H1 (cell line): ENCODE measurements around the gene VTN. TPM values are rescaled to one million over a fixed set of nuclear protein-coding genes. Genes with fewer than 3 reads are reported as not detected.

Experiments used
- CTCF ChIA-PET: fragments of 300-600 bp; sonication (Branson Sonifier 250); formaldehyde crosslinking; loops from one replicate; lab custom pipeline; 2021; ENCODE audit not compliant: partially characterized antibody; lab: Charles Lee
- POLR2A ChIA-PET: fragments of 300-600 bp; sonication (Branson Sonifier 250); formaldehyde crosslinking; loops from one replicate; lab custom pipeline; 2021; ENCODE audit warnings: inconsistent platforms; ENCODE audit not compliant: partially characterized antibody; lab: Charles Lee
- DNase-seq, 2 experiments: peaks; one replicate each; pipeline versions ENCODE4 v3.0.0 to v3.0.0-alpha.2; 2010 to 2022; ENCODE audit warnings: low spot score in 2 of 2, low read depth in 1 of 2, mixed read lengths in 1 of 2
- FAIRE-seq: peaks from 2 replicates; lab custom pipeline; 2011; peaks lifted over from hg19 to GRCh38; lab: Jason Lieb, UNC
- H2AFZ ChIP-seq: 2 replicates; pipeline ENCODE4 v1.8.1; 2012; ENCODE audit warnings: low read length, inconsistent platforms
- H2AK5ac ChIP-seq: 2 replicates; pipeline ENCODE4 v1.6.1; 2013; ENCODE audit warnings: low read depth, low read length
- H2BK120ac ChIP-seq: replicated peaks from 2 replicates; pipeline ENCODE3; 2013; ENCODE audit warnings: low read depth, low read length, inconsistent platforms
- H2BK12ac ChIP-seq: 2 replicates; pipeline ENCODE4 v1.6.1; 2013; ENCODE audit warnings: low read depth, low read length
- H2BK15ac ChIP-seq: 2 replicates; pipeline ENCODE4 v1.6.1; 2013; ENCODE audit warnings: low read length
- H2BK20ac ChIP-seq: 2 replicates; pipeline ENCODE4 v1.6.1; 2013; ENCODE audit warnings: low read length
- H2BK5ac ChIP-seq: 2 replicates; pipeline ENCODE4 v1.6.1; 2013; ENCODE audit warnings: low read depth, low read length
- H3K14ac ChIP-seq: 2 replicates; pipeline ENCODE4 v1.6.1; 2013; ENCODE audit warnings: inconsistent platforms; ENCODE audit not compliant: insufficient read length
- H3K18ac ChIP-seq: 2 replicates; pipeline ENCODE4 v1.6.1; 2013; ENCODE audit warnings: low read length; ENCODE audit errors: extremely low read depth
- H3K23ac ChIP-seq: 2 replicates; pipeline ENCODE4 v1.6.1; 2013; ENCODE audit warnings: inconsistent platforms; ENCODE audit not compliant: insufficient read length
- H3K23me2 ChIP-seq: 2 replicates; pipeline ENCODE4 v1.6.1; 2013; ENCODE audit warnings: low read depth, low read length
- H3K27ac ChIP-seq: 2 replicates; pipeline ENCODE4 v1.6.1; 2011; ENCODE audit warnings: low read depth, low read length, inconsistent platforms
- H3K27me3 ChIP-seq, 4 experiments: replicated peaks in 1 of 4; 1 replicate in 1 of 4; 2 replicates in 3 of 4; pipeline versions ENCODE4 v1.6.1 to v1.8.1; 2011 to 2013; ENCODE audit warnings: low read length in 3 of 4, mild to moderate bottlenecking in 3 of 4, inconsistent platforms in 2 of 4, mixed read lengths in 2 of 4, moderate library complexity in 1 of 4; ENCODE audit not compliant: control insufficient read depth in 3 of 4, insufficient read depth in 3 of 4; ENCODE audit errors: extremely low read depth in 1 of 4
- H3K36me3 ChIP-seq, 4 experiments: 2 replicates each; pipeline versions ENCODE4 v1.6.1 to v1.8.1; 2011 to 2013; ENCODE audit warnings: mild to moderate bottlenecking in 4 of 4, low read length in 3 of 4, moderate library complexity in 2 of 4, control low read depth in 1 of 4, inconsistent platforms in 1 of 4; ENCODE audit not compliant: insufficient read depth in 4 of 4, control insufficient read depth in 2 of 4
- H3K4ac ChIP-seq: replicated peaks from 2 replicates; pipeline ENCODE3; 2013; ENCODE audit warnings: low read length, low read depth, mixed read lengths, inconsistent platforms; ENCODE audit not compliant: insufficient read length
- H3K4me1 ChIP-seq, 4 experiments: replicated peaks in 1 of 4; 1 replicate in 1 of 4; 2 replicates in 3 of 4; pipeline versions ENCODE4 v1.6.1 to v1.8.1; 2011 to 2013; ENCODE audit warnings: low read length in 3 of 4, inconsistent platforms in 2 of 4, mixed read lengths in 1 of 4; ENCODE audit not compliant: insufficient read depth in 4 of 4, control insufficient read depth in 3 of 4
- H3K4me2 ChIP-seq, 2 experiments: 2 replicates each; pipeline versions ENCODE4 v1.6.1 to v1.8.1; 2011 to 2013; ENCODE audit warnings: low read depth in 2 of 2, low read length in 2 of 2, control low read depth in 1 of 2, inconsistent platforms in 1 of 2, mild to moderate bottlenecking in 1 of 2; ENCODE audit not compliant: insufficient read depth in 1 of 2
- H3K4me3 ChIP-seq, 4 experiments: fragments of 200-600, 300-600 bp in 1 of 4; sonication (generic), shearing (Covaris generic), sonication (Bioruptor Twin) in 1 of 4; 2 replicates each; pipeline versions ENCODE4 v1.5.1 to v1.8.1; 2011 to 2016; ENCODE audit warnings: low read length in 4 of 4, low read depth in 3 of 4, control low read depth in 2 of 4, inconsistent platforms in 2 of 4, mild to moderate bottlenecking in 2 of 4, mixed read lengths in 1 of 4, moderate library complexity in 1 of 4; ENCODE audit not compliant: insufficient read depth in 2 of 4; ENCODE audit errors: extremely low read depth in 1 of 4
- H3K56ac ChIP-seq: replicated peaks from 2 replicates; pipeline ENCODE3; 2013; ENCODE audit warnings: low read depth, mild to moderate bottlenecking, mixed read lengths, low read length, inconsistent platforms; ENCODE audit not compliant: insufficient read length
- H3K79me1 ChIP-seq: 2 replicates; pipeline ENCODE4 v1.6.1; 2013; ENCODE audit warnings: low read depth, low read length, control low read depth
- H3K79me2 ChIP-seq, 2 experiments: 2 replicates each; pipeline versions ENCODE4 v1.6.1 to v1.8.1; 2012 to 2013; ENCODE audit warnings: low read length in 2 of 2, mild to moderate bottlenecking in 2 of 2, inconsistent platforms in 1 of 2; ENCODE audit not compliant: insufficient read depth in 2 of 2, control insufficient read depth in 1 of 2
- H3K9ac ChIP-seq, 4 experiments: replicated peaks in 1 of 4; 1 replicate in 1 of 4; 2 replicates in 3 of 4; pipeline versions ENCODE4 v1.6.1 to v1.8.1; 2011 to 2013; ENCODE audit warnings: low read depth in 3 of 4, low read length in 3 of 4, control low read depth in 2 of 4, mild to moderate bottlenecking in 2 of 4, moderate library complexity in 2 of 4, inconsistent platforms in 1 of 4; ENCODE audit errors: extremely low read depth in 1 of 4
- H3K9me3 ChIP-seq, 2 experiments: 2 replicates each; pipeline versions ENCODE4 v1.6.1 to v1.8.1; 2012 to 2013; ENCODE audit warnings: mild to moderate bottlenecking in 2 of 2, moderate library complexity in 2 of 2, control low read depth in 1 of 2, inconsistent platforms in 1 of 2, low read depth in 1 of 2, low read length in 1 of 2, mixed read lengths in 1 of 2; ENCODE audit not compliant: insufficient read depth in 2 of 2
- H4K20me1 ChIP-seq, 2 experiments: replicated peaks in 1 of 2; 2 replicates each; pipeline versions ENCODE3 to v1.8.1; 2011 to 2013; ENCODE audit warnings: inconsistent platforms in 2 of 2, low read length in 2 of 2, mild to moderate bottlenecking in 1 of 2; ENCODE audit not compliant: insufficient read depth in 2 of 2, control insufficient read depth in 1 of 2
- H4K5ac ChIP-seq: 2 replicates; pipeline ENCODE4 v1.6.1; 2013; ENCODE audit warnings: low read length, low read depth, mixed read lengths, inconsistent platforms; ENCODE audit not compliant: insufficient read length
- H4K8ac ChIP-seq: 2 replicates; pipeline ENCODE4 v1.8.0; 2013; ENCODE audit warnings: mild to moderate bottlenecking, moderate library complexity, low read length, inconsistent platforms; ENCODE audit not compliant: insufficient read depth; ENCODE audit errors: extremely low read depth
- H4K91ac ChIP-seq: replicated peaks from 2 replicates; pipeline ENCODE3; 2013; ENCODE audit warnings: low read length, mixed read lengths, inconsistent platforms; ENCODE audit not compliant: insufficient read length
- ATF3 ChIP-seq: IDR thresholded peaks from 2 replicates; pipeline ENCODE4 v1.6.1; 2011; ENCODE audit warnings: low read depth, mild to moderate bottlenecking, low read length; ENCODE audit not compliant: insufficient read depth
- CHD1 ChIP-seq: IDR thresholded peaks from 2 replicates; pipeline ENCODE4 v1.6.1; 2012; ENCODE audit warnings: low read depth, low read length, improper control_type of control experiment
- POLR2A ChIP-seq, 2 experiments: IDR thresholded peaks; 1 replicate in 1 of 2; 2 replicates in 1 of 2; pipeline ENCODE4 v1.6.1; 2011; ENCODE audit warnings: low read depth in 2 of 2, low read length in 2 of 2, mild to moderate bottlenecking in 2 of 2; ENCODE audit errors: control extremely low read depth in 1 of 2
- POLR2AphosphoS5 ChIP-seq: IDR thresholded peaks from 2 replicates; pipeline ENCODE4 v1.6.1; 2011; ENCODE audit warnings: low read depth, low read length
- SP2 ChIP-seq: IDR thresholded peaks from 2 replicates; pipeline ENCODE4 v1.6.1; 2012; ENCODE audit warnings: mild to moderate bottlenecking, low read length, inconsistent platforms
- ZNF274 ChIP-seq: IDR thresholded peaks from 2 replicates; pipeline ENCODE4 v1.7.0; 2012; ENCODE audit warnings: low read length, borderline replicate concordance; ENCODE audit errors: extremely low read depth
- WGBS, 2 experiments: shearing (Covaris generic) in 1 of 2; methylation state at CpG; one replicate each; pipeline versions ENCODE4 v1.1.6 to v1.1.7; 2013 to 2015; ENCODE audit warnings: low lambda C conversion rate in 2 of 2, mixed read lengths in 2 of 2, inconsistent platforms in 1 of 2, low coverage in 1 of 2, missing lambda C conversion rate in 1 of 2; ENCODE audit not compliant: insufficient replicate concordance in 2 of 2, insufficient coverage in 1 of 2, insufficient read length in 1 of 2; ENCODE audit errors: extremely low coverage in 1 of 2, missing lambda C conversion rate in 1 of 2; 5-methylcytosine and 5-hydroxymethylcytosine counted together
- polyA plus RNA-seq, 7 experiments: library from polyadenylated mRNA; depleted of rRNA in 3 of 7; stranded (reverse) in 5 of 7; unstranded in 2 of 7; fragments of >200 nt in 5 of 7; fragments of 200-250 nt in 2 of 7; gene quantifications; 1 replicate in 5 of 7; 2 replicates in 1 of 7; 4 replicates in 1 of 7; pipeline versions ENCODE4 v1.2.1 to v1.2.3, GENCODE V29; 2011 to 2013; ENCODE audit warnings: missing spikeins in 2 of 7, mixed read lengths in 2 of 7
- total RNA-seq: library from RNA; stranded (reverse); fragmentation: NEBNext Ultra II Directional; extraction: Animal tissue kit (Norgen Biotek cat#: 25700); gene quantifications from 2 replicates; pipeline ENCODE4 v1.2.1, GENCODE V29; 2021

Gene VTN
- total and polyA plus RNA-seq, 2 of the 8 experiments (the other 6 are each of a cell fraction or from before 2014, with no cell fraction given) = 0.18 TPM; not detected in 1

DNA sequence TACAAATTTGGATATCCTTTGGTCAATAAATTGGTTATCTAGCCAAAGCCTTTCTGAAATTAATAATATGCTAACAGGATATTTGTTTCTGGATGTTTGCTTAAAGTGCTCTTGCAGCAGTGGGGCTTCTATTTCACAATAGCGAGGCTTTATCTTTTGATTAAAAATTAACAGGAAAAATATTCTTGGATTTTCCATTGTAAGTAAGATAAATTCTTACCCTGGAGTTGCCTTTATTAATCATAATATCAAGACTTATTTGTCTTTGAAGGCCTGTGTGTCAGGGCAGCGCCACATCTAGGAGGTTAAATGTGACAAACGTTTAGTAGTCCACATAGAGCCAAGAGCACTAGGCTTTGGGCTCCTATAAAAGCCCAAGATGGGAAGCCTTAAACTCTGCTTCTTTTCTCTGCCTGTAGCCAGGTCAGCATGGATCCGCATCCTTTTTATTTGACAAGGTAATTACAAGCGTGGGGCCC is 45.8 kb downstream of the VTN start:
- H3K9ac ChIP-seq = no peak overlapping the region
- peaks cover 6 to 22% of the 10 kb centered on the region in 2 experiments for H4K20me1 ChIP-seq
- peaks cover 2% of the 10 kb centered on the region; the same call in 1 of the 2 replicates for H3K23me2 ChIP-seq
- peaks cover 0 to 7% (median 3%) of the 10 kb centered on the region in 4 experiments; a peak in 2 of 7 replicates for H3K4me1 ChIP-seq
- H2BK12ac ChIP-seq = no peak overlapping the region
- H3K18ac ChIP-seq = no peak overlapping the region
- H3K27me3 ChIP-seq = no peaks in the 10 kb centered on the region
- H3K79me2 ChIP-seq = peaks cover 38 to 75% of the 10 kb centered on the region in 2 experiments
- H4K8ac ChIP-seq = no peak overlapping the region
- H4K5ac ChIP-seq = no peak overlapping the region
- H3K23ac ChIP-seq = no peak overlapping the region
- no peak overlapping the region for H3K27ac ChIP-seq
- TF ChIP-seq POLR2A (IDR thresholded peaks at IDR 0.05; ENCODE audit: control extremely low read depth in 1 of 2, low read depth in 2 of 2, low read length in 2 of 2) = no peak
- TF ChIP-seq CHD1 = no peak
- no peak for TF ChIP-seq SP2
- TF ChIP-seq ZNF274 = no peak
- no peak for TF ChIP-seq ATF3
- no peak for TF ChIP-seq POLR2AphosphoS5
- TF ChIP-seq, all 59 proteins: peak for 0
- Histone ChIP-seq H2BK120ac (no peak overlapping the region), H2BK20ac (no peak overlapping the region), H2AK5ac (no peak overlapping the region), H2AFZ (no peak overlapping the region), H3K56ac (no peak overlapping the region), H3K4ac (no peak overlapping the region), H3K14ac (no peak overlapping the region), H3K9me3 (no peaks in the 10 kb centered on the region), H2BK5ac (no peak overlapping the region), H3K4me2 (no peak overlapping the region), H4K91ac (no peak overlapping the region), H3K36me3 (peaks cover 10 to 43% (median 30%) of the 10 kb centered on the region in 4 experiments), H3K4me3 (no peak overlapping the region), H3K79me1 (0 out of 2 replicates have a peak, but pooled peaks cover 4% of the 10 kb centered on the region), H2BK15ac (no peak overlapping the region)
- no peak for FAIRE-seq
- ChIA-PET CTCF (no interaction called here), POLR2A (interaction anchor here (2.1 kb wide), 1 partner anchor 11 kb away, joined by 6 read pairs; no protein-coding TSS in a partner anchor)
- peak in 1 of 2 experiments; percentile 13 for DNase-seq
- 84% methylated on average over 5 of the region's 5 CpGs; no CpG with 5 or more reads in 1 of the 2 experiments for WGBS, 2 experiments
